WTC11 (cell line): ENCODE measurements around the gene WDR81.

ENCODE experiments used
- MXD4 ChIP-seq: fragments of 250-450 bp; sonication (Bioruptor Pico); IDR thresholded peaks from 2 replicates; pipeline ENCODE4 v1.8.0; 2021; ENCODE audit warnings: mild to moderate bottlenecking, moderate library complexity, borderline replicate concordance
- TEAD1 ChIP-seq: sonication (generic); formaldehyde crosslinking; IDR thresholded peaks from 2 replicates; pipeline ENCODE4 v1.8.0; 2022; ENCODE audit warnings: mild to moderate bottlenecking, missing genetic modification reagents
- ZNF416 ChIP-seq: fragments of 250-450 bp; sonication (Bioruptor Pico); IDR thresholded peaks from 2 replicates; pipeline ENCODE4 v1.9.0; 2021; ENCODE audit warnings: mild to moderate bottlenecking, inconsistent platforms
- TF ChIP-seq, protein P1 (sequence below): fragments of 250-450 bp; sonication (Bioruptor Pico); IDR thresholded peaks from 2 replicates; pipeline ENCODE4 v1.9.0; 2021; ENCODE audit warnings: moderate library complexity, mild to moderate bottlenecking, inconsistent platforms, borderline replicate concordance
- TF ChIP-seq, protein P2 (sequence below): fragments of 200-600 bp; IDR thresholded peaks from 2 replicates; pipeline ENCODE4 v1.8.0; 2022; ENCODE audit warnings: antibody characterized with exemption

GRCh38 chr17:1716912-1717695 lies 7.4 kb upstream of the WDR81 start:
- TF ChIP-seq TEAD1 (CRISPR knock-in tag) (no peak), MXD4 (CRISPR knock-in tag) (no peak), ZNF416 (no peak)
- TF ChIP-seq, protein P1, sequence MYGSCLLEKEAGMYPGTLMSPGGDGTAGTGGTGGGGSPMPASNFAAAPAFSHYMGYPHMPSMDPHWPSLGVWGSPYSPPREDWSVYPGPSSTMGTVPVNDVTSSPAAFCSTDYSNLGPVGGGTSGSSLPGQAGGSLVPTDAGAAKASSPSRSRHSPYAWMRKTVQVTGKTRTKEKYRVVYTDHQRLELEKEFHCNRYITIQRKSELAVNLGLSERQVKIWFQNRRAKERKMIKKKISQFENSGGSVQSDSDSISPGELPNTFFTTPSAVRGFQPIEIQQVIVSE (CRISPR knock-in tag) = no peak
- TF ChIP-seq, protein P2, sequence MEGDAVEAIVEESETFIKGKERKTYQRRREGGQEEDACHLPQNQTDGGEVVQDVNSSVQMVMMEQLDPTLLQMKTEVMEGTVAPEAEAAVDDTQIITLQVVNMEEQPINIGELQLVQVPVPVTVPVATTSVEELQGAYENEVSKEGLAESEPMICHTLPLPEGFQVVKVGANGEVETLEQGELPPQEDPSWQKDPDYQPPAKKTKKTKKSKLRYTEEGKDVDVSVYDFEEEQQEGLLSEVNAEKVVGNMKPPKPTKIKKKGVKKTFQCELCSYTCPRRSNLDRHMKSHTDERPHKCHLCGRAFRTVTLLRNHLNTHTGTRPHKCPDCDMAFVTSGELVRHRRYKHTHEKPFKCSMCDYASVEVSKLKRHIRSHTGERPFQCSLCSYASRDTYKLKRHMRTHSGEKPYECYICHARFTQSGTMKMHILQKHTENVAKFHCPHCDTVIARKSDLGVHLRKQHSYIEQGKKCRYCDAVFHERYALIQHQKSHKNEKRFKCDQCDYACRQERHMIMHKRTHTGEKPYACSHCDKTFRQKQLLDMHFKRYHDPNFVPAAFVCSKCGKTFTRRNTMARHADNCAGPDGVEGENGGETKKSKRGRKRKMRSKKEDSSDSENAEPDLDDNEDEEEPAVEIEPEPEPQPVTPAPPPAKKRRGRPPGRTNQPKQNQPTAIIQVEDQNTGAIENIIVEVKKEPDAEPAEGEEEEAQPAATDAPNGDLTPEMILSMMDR = no peak
